GM18858 (cell line): Measurements from ENCODE around the gene SUSD6.
"Not testable (repeated sequence)": the region's sequence is repeated elsewhere in the genome, so short reads cannot be mapped to it uniquely, and the experiment has no call there.

Experiments
- ATAC-seq: cut with Tn5 transposase; IDR thresholded peaks from one replicate; pipeline ENCODE4 v1.9.1; 2021; ENCODE audit not compliant: unreplicated experiment

The SUSD6 gene

DNA sequence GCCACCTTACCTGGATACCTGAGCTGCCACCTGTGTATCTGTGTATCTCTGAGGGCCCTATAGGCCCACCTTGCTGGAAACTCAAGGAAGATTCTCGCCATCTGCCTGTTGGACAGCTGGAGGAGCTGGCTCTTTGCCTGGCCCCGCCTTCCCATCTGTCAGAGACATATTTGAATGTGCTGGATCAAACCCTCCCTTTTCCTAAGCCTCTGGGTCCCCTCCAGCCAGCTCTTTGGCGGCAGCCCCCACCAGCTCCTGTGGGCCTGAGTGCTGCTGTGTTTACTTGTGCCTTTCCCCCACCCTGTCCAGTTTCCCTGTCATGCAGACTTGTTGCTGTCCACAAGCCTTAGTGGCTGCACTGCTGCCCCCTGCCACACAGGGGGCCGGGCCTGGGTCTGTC, 99.7 kb downstream of the SUSD6 start:
- ATAC-seq = no peak

GRCh38 chr14:69711477-69711876, 100.1 kb downstream of the SUSD6 start:
- no peak for ATAC-seq

GRCh38 chr14:69711881-69712560, 100.6 kb downstream of the SUSD6 start:
- no peak for ATAC-seq

- no peak for ATAC-seq
Measured at GRCh38 chr14:69712599-69713088, 101.2 kb downstream of the SUSD6 start.

- no peak for ATAC-seq
Measured at GRCh38 chr14:69713209-69713781, 101.9 kb downstream of the SUSD6 start.

- ATAC-seq = no peak
Measured at GRCh38 chr14:69713993-69714679, 102.7 kb downstream of the SUSD6 start.

DNA sequence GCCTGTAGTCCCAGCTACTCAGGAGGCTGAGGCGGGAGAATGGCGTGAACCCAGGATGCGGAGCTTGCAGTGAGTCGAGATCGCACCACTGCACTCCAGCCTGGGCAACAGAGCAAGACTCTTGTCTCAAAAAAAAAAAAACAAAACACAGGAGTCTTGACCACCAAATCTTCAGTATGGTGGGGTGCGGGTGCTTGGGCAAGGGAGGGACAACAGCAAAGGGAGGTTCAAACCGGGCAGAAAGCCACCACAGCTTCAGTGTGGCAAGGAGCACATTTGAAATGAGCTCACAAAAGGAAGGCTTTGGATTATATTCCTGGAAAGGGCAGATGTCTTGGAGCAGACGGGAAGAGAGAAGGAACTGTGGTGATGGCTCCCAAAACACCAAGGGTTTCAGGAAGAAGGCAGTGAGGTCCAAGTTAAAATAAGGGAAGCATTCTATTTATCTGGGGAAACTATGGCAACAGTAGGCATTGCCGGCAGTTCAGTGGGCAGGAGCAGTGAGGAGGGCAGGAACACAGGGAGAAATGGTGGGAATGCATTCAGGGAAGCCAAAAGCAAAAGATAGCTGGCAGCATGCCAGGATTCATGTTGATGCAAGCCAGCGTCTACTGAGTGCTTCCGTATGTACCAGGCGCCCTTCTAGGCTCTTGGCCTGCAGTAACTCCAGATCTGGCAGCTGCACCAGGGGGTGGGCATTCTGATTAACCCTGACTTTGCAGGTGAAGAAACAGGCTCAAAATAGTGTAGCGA, 104.5 kb downstream of the SUSD6 start:
- no peak for ATAC-seq

DNA sequence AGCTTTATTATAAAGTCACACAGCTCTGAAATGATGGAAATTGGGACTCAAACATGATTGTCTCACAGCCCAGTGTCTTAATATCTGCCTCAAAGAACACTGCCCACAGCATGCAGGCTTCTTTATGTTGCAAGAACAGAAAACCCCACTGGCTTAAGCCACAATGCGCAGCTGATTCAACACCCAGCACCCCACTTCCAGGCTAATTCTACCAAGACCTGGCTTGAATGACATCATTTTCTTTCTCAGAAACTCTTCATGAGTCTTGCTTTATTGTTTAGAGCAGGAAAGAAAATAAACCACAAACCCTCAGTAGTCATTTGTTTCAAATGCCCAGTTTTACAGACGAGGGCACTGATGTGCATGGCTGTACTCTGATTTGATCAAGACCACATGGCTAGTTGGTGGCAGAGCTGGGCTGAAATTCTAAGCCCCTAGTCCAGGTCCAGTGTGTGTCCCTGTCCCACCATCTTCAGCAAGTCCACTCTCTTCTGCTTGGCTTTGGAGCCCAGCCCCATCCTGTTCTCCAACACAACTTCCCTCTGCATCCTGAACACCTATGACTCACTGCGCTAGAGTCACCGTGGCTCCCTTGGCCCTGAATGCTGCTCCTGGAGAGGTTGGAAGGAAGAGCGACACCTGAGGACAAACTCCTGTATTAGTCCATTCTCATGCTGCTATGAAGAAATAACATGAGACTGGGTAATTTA, 105.2 kb downstream of the SUSD6 start:
- ATAC-seq = no peak

GRCh38 chr14:69718614-69719013, 107.2 kb downstream of the SUSD6 start:
- not testable (repeated sequence) for ATAC-seq

DNA sequence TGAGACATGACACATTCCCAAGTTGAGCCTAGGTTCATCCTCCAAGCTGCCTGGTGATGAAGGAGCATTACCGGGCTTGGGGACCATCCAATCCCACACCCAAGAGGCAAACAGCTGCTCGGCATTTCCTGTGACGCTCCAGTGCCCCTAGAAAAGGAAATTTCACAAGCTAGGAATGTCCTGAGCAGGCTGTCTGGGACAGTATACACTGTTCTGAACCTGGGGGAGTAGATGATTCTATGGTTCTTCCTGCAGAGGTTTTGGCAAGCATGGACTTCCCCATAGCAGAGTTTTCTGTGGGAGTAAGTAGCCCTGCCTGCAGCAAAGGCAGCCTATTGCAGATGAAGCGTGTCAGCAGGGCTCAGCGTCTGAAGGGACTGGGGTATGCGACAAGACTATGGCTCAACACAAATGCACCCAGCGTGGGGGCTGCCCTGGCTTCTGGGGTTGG, 108.1 kb downstream of the SUSD6 start:
- ATAC-seq = no peak

- ATAC-seq = no peak
Measured at GRCh38 chr14:69720912-69721311, 109.5 kb downstream of the SUSD6 start.

DNA sequence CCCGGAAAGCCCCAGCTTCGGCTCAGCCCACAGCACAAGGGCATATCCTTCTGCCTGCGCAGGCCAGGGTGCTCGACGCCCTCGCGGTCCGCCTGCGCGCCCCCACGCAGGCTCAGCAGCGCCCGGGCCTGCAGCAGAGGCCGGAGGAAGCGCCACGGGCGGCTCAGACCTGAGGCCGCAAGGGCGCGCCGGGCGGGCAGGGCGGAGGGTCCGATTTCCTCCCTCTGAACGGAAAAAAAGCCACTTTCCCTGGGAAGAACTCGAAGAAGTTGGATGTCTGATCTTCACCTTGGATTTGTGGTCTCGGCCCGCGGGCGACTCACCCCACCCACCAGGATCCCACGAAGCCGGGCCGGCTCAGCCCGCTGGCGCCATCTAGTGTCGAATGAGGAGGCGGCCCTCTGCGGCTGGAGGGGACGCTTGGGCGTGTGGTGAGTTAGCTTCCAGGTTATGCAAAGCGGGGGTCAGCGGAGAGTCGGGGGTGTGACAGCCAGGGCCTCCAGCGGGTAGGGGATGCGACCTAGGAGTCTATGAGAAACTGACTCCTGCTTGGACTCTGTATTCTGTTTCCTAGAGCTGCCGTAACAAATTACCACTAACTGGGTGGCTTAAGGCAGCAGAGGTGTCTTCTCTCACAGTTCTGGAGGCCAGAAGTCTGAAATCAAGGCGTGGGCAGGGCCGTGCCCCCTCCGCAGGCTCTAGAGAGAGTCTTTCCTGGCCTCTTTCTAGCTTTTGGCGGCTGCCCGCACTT, 115.5 kb downstream of the SUSD6 start:
- peak; percentile 79 for ATAC-seq

DNA sequence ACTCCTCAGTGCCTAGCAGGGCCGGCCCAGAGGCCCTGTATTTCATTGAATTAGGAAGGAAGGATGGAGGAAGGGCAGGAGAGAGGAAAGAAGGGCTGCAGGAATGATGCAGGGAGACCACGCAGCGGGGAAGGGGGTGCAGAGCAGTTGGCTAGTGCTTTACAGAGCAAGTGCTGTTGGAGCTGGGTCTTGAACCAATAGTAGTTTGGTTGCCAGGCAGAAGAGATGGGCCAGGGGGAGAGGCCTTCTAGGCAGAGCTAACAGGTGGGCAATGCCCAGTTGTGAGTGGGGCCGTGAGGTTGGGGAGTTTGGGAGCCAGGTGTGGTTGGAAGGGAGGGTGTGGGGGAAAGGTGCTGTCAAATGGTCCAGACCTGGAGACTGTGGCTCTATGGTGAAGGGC, 116.5 kb downstream of the SUSD6 start:
- no peak for ATAC-seq

- ATAC-seq = not testable (repeated sequence)
Measured at GRCh38 chr14:69731919-69732598, 120.7 kb downstream of the SUSD6 start.

- ATAC-seq = not testable (repeated sequence)
Measured at GRCh38 chr14:69736405-69736804, 125.0 kb downstream of the SUSD6 start.

DNA sequence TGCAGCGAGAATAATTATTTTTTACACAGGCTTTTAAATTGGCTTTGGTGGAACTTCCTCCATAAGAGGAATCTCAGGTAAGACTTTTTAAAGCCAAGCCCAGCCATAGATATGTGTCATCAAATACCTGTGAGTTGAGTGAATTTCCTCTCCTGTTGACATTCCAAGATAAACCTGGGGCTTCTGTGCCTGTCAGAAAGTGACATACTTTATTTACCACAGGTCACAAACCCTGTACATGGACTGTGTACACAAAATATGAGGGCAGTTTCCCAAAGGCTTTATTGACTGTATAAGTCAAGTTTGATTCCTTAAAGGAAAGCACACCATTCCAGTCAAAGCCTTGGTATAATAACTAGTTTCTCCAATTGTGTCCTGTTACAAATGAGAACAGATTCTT, 129.7 kb downstream of the SUSD6 start:
- ATAC-seq = no peak

DNA sequence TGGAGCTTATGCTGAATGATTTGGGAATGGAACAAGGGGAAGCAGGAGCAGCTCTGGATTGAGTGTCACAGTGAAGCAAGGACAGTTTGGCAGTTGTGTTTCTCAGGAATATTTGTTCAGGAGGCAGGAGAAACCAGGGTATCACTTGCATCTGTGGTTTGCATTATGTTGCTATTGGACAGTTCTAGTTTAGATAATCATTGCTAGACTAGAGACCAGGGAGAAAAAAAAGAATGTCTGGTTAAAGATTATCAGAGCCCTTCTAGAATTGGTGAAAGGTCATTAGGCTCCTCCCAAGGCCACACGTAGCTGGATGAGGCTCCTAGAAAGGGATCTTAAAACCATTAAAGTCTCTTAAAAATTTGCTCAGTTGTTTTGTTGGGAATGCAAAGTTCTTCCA, 138.6 kb downstream of the SUSD6 start:
- ATAC-seq = no peak

- no peak for ATAC-seq
Measured at GRCh38 chr14:69750495-69750894, 139.1 kb downstream of the SUSD6 start.

GRCh38 chr14:69752773-69753172, 141.4 kb downstream of the SUSD6 start:
- ATAC-seq = no peak
